Ovary (tissue), 10 donors: ENCODE results near the gene KIRREL1. TPM values are rescaled to one million over a fixed set of nuclear protein-coding genes. Genes with fewer than 3 reads are reported as not detected.

Experiments used
- DNase-seq, 5 donors: peaks; one replicate each; pipeline ENCODE4 v3.0.0-alpha.2; 2019 to 2020
- H3K27ac ChIP-seq, 2 donors: fragments of 200-600 bp; one replicate each; pipeline versions ENCODE4 v1.5.1 to v1.8.0; 2019 to 2022
- H3K27me3 ChIP-seq: fragments of 200-600 bp; one replicate; pipeline ENCODE4 v1.8.0; 2022
- H3K36me3 ChIP-seq: fragments of 200-600 bp; sonication (generic); one replicate; pipeline ENCODE4 v1.5.1; 2019
- H3K4me1 ChIP-seq: one replicate; pipeline ENCODE4 v1.8.1; 2013; ENCODE audit warnings: mild to moderate bottlenecking, moderate library complexity; ENCODE audit not compliant: insufficient read depth
- H3K4me3 ChIP-seq: fragments of 200-600 bp; sonication (generic); one replicate; pipeline ENCODE4 v1.5.1; 2017
- H3K9me3 ChIP-seq, 2 donors: fragments of 200-600 bp in 1 of 2; sonication (generic) in 1 of 2; one replicate each; pipeline versions ENCODE4 v1.5.1 to v1.8.1; 2013 to 2019; ENCODE audit warnings: mild to moderate bottlenecking in 1 of 2, moderate library complexity in 1 of 2
- EP300 ChIP-seq: sonication (generic); formaldehyde crosslinking; IDR thresholded peaks from one replicate; pipeline ENCODE4 v1.6.1; 2017; ENCODE audit warnings: antibody characterized with exemption
- POLR2A ChIP-seq: fragments of 450-650 bp; IDR thresholded peaks from one replicate; pipeline ENCODE4 v1.6.1; 2017; ENCODE audit warnings: antibody characterized with exemption, mild to moderate bottlenecking, moderate library complexity
- WGBS, 3 donors: extraction: QIAGEN DNeasy Blood & Tissue Kit in 1 of 3; methylation state at CpG; one replicate each; pipeline versions ENCODE4 v1.1.5 to v1.1.7; 2013 to 2017; 5-methylcytosine and 5-hydroxymethylcytosine counted together
- intact Hi-C, 4 donors: fragments of 100-400 bp; cut with DNase I; formaldehyde crosslinking; loops; one replicate each; pipeline versions ENCODE4 v1.11.0 to v1.15.1; 2022 to 2023
- long read RNA-seq, 3 donors: library from polyadenylated mRNA in 2 of 3; unstranded in 2 of 3; transcript quantifications; one replicate each; pipeline ENCODE4 v2.0.0 and lab custom pipeline, GENCODE V29; 2021 to 2026
- polyA plus RNA-seq, 2 donors: library from polyadenylated mRNA; stranded (reverse); fragments of 200-250 nt in 1 of 2; fragments of 350-450 nt in 1 of 2; fragmentation: Illumina TruSeq in 1 of 2; extraction: RNeasy Lipid Tissue Mini Kit (QIAGEN cat#74804) in 1 of 2; gene quantifications; one replicate each; pipeline ENCODE4 v1.2.3, GENCODE V29; 2013 to 2014
- total RNA-seq, 7 donors: library from RNA; depleted of rRNA in 2 of 7; stranded (reverse); fragments of >200 nt in 2 of 7; fragmentation: NEBNext Ultra II Directional in 3 of 7; extraction: Animal tissue kit (Norgen Biotek cat#: 25700) in 3 of 7; gene quantifications; one replicate each; pipeline versions ENCODE4 v1.1.0 to v1.2.4, GENCODE V29; 2016 to 2023
- TF ChIP-seq, protein P1 (sequence below), 3 donors: fragments of 450-650 bp in 2 of 3; fragments of 200-600 bp in 1 of 3; IDR thresholded peaks; one replicate each; pipeline versions ENCODE4 v1.5.1 to v1.8.0; 2016 to 2022; ENCODE audit warnings: antibody characterized with exemption in 3 of 3, mild to moderate bottlenecking in 1 of 3
- donor health status: DM: no; HTN: no; CAD: no; lungs with moderate emphysema.
- donor health status: DM: no; HTN: no; CAD: no.
- donor health status: Bipolar disorder and iron deficiency.
- donor health status: DM: yes; HTN: yes; CAD: no.
- donor health status: DM: no; HTN: no; CAD: no.
- donor health status: DM: yes; HTN: yes; CAD: no.

Gene KIRREL1
- total RNA-seq (10 to 100 TPM; 29.9 to 90.0 (median 71.2) TPM), polyA plus RNA-seq (10 to 100 TPM; 36.1 to 45.5 TPM)
- long read RNA-seq, donor 1, transcript KIRREL1-201 (15 exons, 2,874 nt), result major isoform, 9 of 59 reads
- long read RNA-seq, donor 1, partial matches to known transcripts, result 18 of 59 reads
- long read RNA-seq, donor 1, other reads (novel, unspliced or antisense), result 32 of 59 reads
- long read RNA-seq, donor 2, partial matches to known transcripts, result 54 of 57 reads
- long read RNA-seq, donor 2, other reads (novel, unspliced or antisense), result 0 of 57 reads
- long read RNA-seq, donor 3, transcript KIRREL1-201 (15 exons, 2,874 nt), result major isoform, 9 of 81 reads
- long read RNA-seq, donor 3, partial matches to known transcripts, result 52 of 81 reads
- long read RNA-seq, donor 3, other reads (novel, unspliced or antisense), result 20 of 81 reads

DNA sequence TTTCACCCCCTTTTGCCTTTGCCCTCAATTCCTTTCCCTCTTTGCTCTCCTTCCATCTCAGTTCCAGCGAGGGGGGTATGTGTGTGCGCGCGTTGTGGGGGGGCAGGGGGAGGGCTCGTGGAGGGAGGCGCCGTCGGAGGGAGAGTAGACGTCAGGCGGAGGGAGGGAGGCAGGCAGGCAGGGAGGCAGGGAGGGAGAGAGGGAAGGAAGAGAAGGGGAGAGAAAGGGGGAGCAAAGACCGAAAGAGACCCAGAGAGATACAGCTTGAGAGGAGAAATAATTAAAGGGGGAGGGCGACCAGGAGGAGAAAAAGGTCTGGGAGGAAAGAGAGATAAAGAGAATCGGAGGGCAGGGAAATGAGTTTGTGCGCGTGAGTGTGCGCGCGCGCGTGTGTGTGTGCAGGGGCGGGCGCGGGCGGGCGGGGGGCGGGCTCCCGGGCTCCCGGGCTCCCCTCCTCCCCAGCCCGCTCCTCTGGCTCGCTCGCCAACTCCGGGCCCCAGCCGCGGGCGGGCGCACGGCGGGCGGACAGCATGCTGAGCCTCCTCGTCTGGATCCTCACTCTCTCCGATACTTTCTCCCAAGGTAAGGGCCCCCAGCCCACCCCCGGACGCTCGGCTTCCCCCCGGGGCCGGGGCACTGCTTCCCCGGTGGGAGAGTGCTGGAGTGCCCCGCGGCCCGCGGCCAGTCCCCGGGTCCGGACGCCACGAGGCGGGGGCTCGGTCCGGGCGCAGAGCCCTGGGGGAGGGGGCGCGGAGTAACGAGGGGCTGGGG, at the start of gene KIRREL1:
Gene KIRREL1 (plus strand): TSS at position 499 of the 771 bp plus-strand sequence. CDS start 32 bp downstream, at position 531.
- H3K4me1 ChIP-seq, result peaks cover 19% of the 10 kb centered on the region
- DNase-seq, result peak; percentile 78 to 84 (median 82)
- TF ChIP-seq POLR2A (peak; percentile 46), EP300 (no peak)
- TF ChIP-seq, protein P1, sequence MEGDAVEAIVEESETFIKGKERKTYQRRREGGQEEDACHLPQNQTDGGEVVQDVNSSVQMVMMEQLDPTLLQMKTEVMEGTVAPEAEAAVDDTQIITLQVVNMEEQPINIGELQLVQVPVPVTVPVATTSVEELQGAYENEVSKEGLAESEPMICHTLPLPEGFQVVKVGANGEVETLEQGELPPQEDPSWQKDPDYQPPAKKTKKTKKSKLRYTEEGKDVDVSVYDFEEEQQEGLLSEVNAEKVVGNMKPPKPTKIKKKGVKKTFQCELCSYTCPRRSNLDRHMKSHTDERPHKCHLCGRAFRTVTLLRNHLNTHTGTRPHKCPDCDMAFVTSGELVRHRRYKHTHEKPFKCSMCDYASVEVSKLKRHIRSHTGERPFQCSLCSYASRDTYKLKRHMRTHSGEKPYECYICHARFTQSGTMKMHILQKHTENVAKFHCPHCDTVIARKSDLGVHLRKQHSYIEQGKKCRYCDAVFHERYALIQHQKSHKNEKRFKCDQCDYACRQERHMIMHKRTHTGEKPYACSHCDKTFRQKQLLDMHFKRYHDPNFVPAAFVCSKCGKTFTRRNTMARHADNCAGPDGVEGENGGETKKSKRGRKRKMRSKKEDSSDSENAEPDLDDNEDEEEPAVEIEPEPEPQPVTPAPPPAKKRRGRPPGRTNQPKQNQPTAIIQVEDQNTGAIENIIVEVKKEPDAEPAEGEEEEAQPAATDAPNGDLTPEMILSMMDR (IDR thresholded peaks at IDR 0.05), result no peak

DNA sequence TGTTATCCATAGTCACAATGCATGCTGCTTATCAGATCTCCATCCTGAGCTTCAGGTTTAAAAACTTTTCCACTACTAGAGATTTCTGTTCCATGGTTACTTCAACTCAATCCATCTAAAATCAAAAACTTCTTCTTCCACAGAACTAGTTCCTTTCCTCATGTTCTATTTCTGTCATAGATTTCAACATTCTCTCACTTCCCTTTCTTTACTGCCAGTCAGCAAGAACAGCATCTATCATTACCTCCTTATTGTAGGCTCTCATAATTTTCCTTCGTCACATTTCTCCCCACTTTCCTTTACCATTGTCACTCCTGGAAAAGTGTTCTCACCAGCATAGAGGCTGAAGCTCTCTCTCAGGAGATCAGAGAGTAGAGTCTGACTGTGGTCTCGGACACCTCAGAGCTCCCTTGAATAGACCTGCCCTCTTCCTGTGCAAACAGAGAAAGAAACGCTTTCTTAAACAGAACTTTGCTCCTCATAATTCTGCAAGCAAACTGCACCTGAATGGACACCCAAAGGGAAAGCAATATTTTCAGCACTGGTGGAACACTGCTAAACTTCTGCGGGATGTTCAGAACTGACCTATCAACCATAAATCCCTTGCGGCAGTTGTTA, 48.7 kb upstream of the KIRREL1 start:
- no peak overlapping the region for H3K27ac ChIP-seq
- 68 to 78% (median 73%) methylated on average over 5 of the region's 5 CpGs for WGBS, 3 donors
- no peaks in the 10 kb centered on the region for H3K27me3 ChIP-seq
- H3K9me3 ChIP-seq, result no peaks in the 10 kb centered on the region
- DNase-seq, result no peak
- H3K4me3 ChIP-seq, result no peak overlapping the region
- H3K36me3 ChIP-seq, result no peaks in the 10 kb centered on the region
- no peak for TF ChIP-seq POLR2A
- no peak for TF ChIP-seq EP300
- TF ChIP-seq, protein P1 (IDR thresholded peaks at IDR 0.05), result no peak
- intact Hi-C loops, result no loop called here
- H3K4me1 ChIP-seq, result no peaks in the 10 kb centered on the region

More for the DNA sequence above, at the start of gene KIRREL1:
- intact Hi-C loops, result loop anchor here in 1 of 4 donors (2.0 to 10.0 kb wide), 4 partner anchors 41 to 1861 kb away; no protein-coding TSS in a partner anchor
- Histone ChIP-seq H3K27me3 (no peaks in the 10 kb centered on the region), H3K36me3 (no peaks in the 10 kb centered on the region), H3K4me3 (peak within 1 kb of the TSS; percentile 97), H3K9me3 (no peaks in the 10 kb centered on the region), H3K27ac (peak within 1 kb of the TSS; percentile 95 to 97)
- WGBS, 3 donors, result 0 to 1% (median 1%) methylated on average over 46 to 62 of the region's 62 CpGs

DNA sequence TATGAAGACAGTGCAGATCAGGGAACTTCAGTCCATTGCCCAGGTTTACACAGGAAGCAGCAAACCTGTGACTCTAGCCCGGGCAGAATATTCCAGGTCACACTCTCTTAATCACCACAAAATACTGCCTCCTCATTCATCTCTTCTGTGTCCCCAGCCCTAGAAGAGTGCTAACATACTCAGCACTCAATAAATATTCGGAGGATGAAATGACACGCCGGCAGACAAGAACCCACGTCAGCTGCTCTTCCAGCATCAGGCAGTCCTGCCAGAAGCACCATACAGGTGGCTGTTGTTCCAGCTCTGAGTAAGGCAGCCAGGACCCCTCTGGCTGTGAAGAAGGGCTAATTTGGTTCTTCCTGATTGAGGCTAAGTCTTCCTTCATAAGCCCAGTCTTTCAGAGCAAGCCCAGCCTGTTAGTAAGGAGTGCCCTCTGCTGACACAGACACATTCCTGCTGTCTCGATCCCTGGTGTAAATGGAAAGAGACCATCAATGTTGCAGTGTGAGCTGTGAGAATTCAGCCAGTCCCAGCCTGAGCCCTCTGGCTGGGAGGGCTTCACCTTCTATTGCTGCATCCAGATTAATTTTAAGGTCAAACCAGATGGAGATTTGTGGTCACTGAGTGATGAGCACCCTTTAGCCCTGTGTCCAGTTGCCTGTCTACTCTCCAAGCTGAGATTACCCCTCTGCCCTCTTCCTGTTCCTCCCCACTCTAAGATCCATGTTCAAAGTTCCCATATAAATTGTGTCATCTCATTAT, 45.0 kb upstream of the KIRREL1 start:
- intact Hi-C loops, result no loop called here
- no peak for DNase-seq

More for the DNA sequence above, 45.0 kb upstream of the KIRREL1 start:
- H3K4me1 ChIP-seq, result no peaks in the 10 kb centered on the region
- TF ChIP-seq, protein P1 (IDR thresholded peaks at IDR 0.05), result no peak
- TF ChIP-seq POLR2A, result no peak
- TF ChIP-seq EP300, result no peak
- H3K4me3 ChIP-seq, result no peak overlapping the region
- no peaks in the 10 kb centered on the region for H3K27me3 ChIP-seq
- no peaks in the 10 kb centered on the region for H3K36me3 ChIP-seq
- no peaks in the 10 kb centered on the region for H3K9me3 ChIP-seq
- no peak overlapping the region for H3K27ac ChIP-seq
- WGBS, 3 donors, result 50 to 56% (median 53%) methylated on average over 6 of the region's 6 CpGs
